GM21576 (cell line): ENCODE measurements around the gene PCCA.
"Not testable (repeated sequence)": the region's sequence is repeated elsewhere in the genome, so short reads cannot be mapped to it uniquely, and the experiment has no call there.

Experiments used
- ATAC-seq: cut with Tn5 transposase; IDR thresholded peaks from one replicate; pipeline ENCODE4 v1.9.1; 2021; ENCODE audit warnings: mild to moderate bottlenecking, moderate library complexity; ENCODE audit not compliant: unreplicated experiment

PCCA gene

GRCh38 chr13:100235311-100235901 is 146.5 kb downstream of the PCCA start:
- no peak for ATAC-seq

- no peak for ATAC-seq
Measured at GRCh38 chr13:100240109-100240779, 151.4 kb downstream of the PCCA start.

GRCh38 chr13:100244431-100244830 is 155.5 kb downstream of the PCCA start:
- ATAC-seq, result no peak

- ATAC-seq, result no peak
Measured at GRCh38 chr13:100245104-100245503, 156.2 kb downstream of the PCCA start.

- ATAC-seq, result no peak
Measured at GRCh38 chr13:100247937-100248336, 159.0 kb downstream of the PCCA start.

GRCh38 chr13:100254002-100254401 is 165.1 kb downstream of the PCCA start:
- no peak for ATAC-seq

GRCh38 chr13:100262404-100262803 is 173.5 kb downstream of the PCCA start:
- no peak for ATAC-seq

GRCh38 chr13:100266026-100266425 is 177.1 kb downstream of the PCCA start:
- ATAC-seq, result no peak

- ATAC-seq, result no peak
Measured at GRCh38 chr13:100269837-100270236, 180.9 kb downstream of the PCCA start.

- ATAC-seq, result no peak
Measured at GRCh38 chr13:100273138-100273537, 184.2 kb downstream of the PCCA start.

GRCh38 chr13:100273552-100273951 is 184.7 kb downstream of the PCCA start:
- ATAC-seq, result no peak

GRCh38 chr13:100274942-100275506 is 186.1 kb downstream of the PCCA start:
- no peak for ATAC-seq

GRCh38 chr13:100275746-100276145 is 186.9 kb downstream of the PCCA start:
- ATAC-seq, result no peak

GRCh38 chr13:100280681-100281080 is 191.8 kb downstream of the PCCA start:
- no peak for ATAC-seq

- ATAC-seq, result not testable (repeated sequence)
Measured at GRCh38 chr13:100282306-100282705, 193.4 kb downstream of the PCCA start.

GRCh38 chr13:100290165-100290801 is 201.4 kb downstream of the PCCA start:
- ATAC-seq, result no peak

- no peak for ATAC-seq
Measured at GRCh38 chr13:100291624-100292023, 202.7 kb downstream of the PCCA start.

GRCh38 chr13:100297413-100297812 is 208.5 kb downstream of the PCCA start:
- ATAC-seq, result no peak

- ATAC-seq, result no peak
Measured at GRCh38 chr13:100298116-100298681, 209.3 kb downstream of the PCCA start.

- no peak for ATAC-seq
Measured at GRCh38 chr13:100298691-100299090, 209.8 kb downstream of the PCCA start.

- no peak for ATAC-seq
Measured at GRCh38 chr13:100300243-100300642, 211.3 kb downstream of the PCCA start.

GRCh38 chr13:100300708-100301107 is 211.8 kb downstream of the PCCA start:
- ATAC-seq, result no peak
